Lung (tissue), 12 donors: Measurements from ENCODE around the gene NTSR2. TPM values are rescaled to one million over a fixed set of nuclear protein-coding genes. Genes with fewer than 3 reads are reported as not detected.
A peak's percentile ranks its signal among the peaks of the same experiment; 100 is the strongest.

Experiments used
- ATAC-seq: fragments of 200-7000 bp; cut with Tn5 transposase; one replicate; pipeline ENCODE4 v1.9.1; 2020; ENCODE audit warnings: moderate number of reproducible peaks; ENCODE audit not compliant: insufficient read depth, low FRiP score
- DNase-seq, 3 donors: peaks; one replicate each; pipeline ENCODE4 v3.0.0-alpha.2; 2013 to 2017
- H3K27ac ChIP-seq, 2 donors: one replicate each; pipeline ENCODE4 v1.5.1; 2013; ENCODE audit warnings: mild to moderate bottlenecking in 2 of 2, moderate library complexity in 2 of 2, control low read depth in 1 of 2, inconsistent platforms in 1 of 2, low read depth in 1 of 2, low read length in 1 of 2
- H3K27me3 ChIP-seq, 3 donors: one replicate each; pipeline ENCODE4 v1.5.1; 2013; ENCODE audit warnings: low read length in 2 of 3; ENCODE audit not compliant: control insufficient read depth in 3 of 3, insufficient read depth in 3 of 3
- H3K36me3 ChIP-seq, 4 donors: one replicate each; pipeline ENCODE4 v1.5.1; 2013; ENCODE audit warnings: low read length in 4 of 4, mild to moderate bottlenecking in 1 of 4, moderate library complexity in 1 of 4; ENCODE audit not compliant: control insufficient read depth in 4 of 4, insufficient read depth in 4 of 4
- H3K4me1 ChIP-seq, 5 donors: one replicate each; pipeline ENCODE4 v1.5.1; 2013; ENCODE audit warnings: low read length in 5 of 5, mild to moderate bottlenecking in 2 of 5, moderate library complexity in 1 of 5; ENCODE audit not compliant: control insufficient read depth in 5 of 5, insufficient read depth in 5 of 5
- H3K4me3 ChIP-seq: one replicate; pipeline ENCODE4 v1.5.1; 2013; ENCODE audit warnings: mild to moderate bottlenecking, control low read depth, moderate library complexity
- H3K9ac ChIP-seq, 2 donors: one replicate each; pipeline ENCODE4 v1.5.1; 2013; ENCODE audit warnings: low read length in 2 of 2, control low read depth in 1 of 2; ENCODE audit not compliant: insufficient read depth in 1 of 2
- H3K9me3 ChIP-seq, 4 donors: one replicate each; pipeline ENCODE4 v1.5.1; 2013; ENCODE audit warnings: low read length in 3 of 4, mild to moderate bottlenecking in 1 of 4, moderate library complexity in 1 of 4; ENCODE audit not compliant: control insufficient read depth in 4 of 4, insufficient read depth in 3 of 4
- WGBS, 2 donors: extraction: QIAGEN DNeasy Blood & Tissue Kit; methylation state at CpG; one replicate each; pipeline ENCODE4 v1.1.7; 2013; 5-methylcytosine and 5-hydroxymethylcytosine counted together
- polyA plus RNA-seq, 2 donors: library from polyadenylated mRNA; stranded (reverse); fragments of 200-250 nt; gene quantifications; one replicate each; pipeline ENCODE4 v1.2.1, GENCODE V29; 2013
- total RNA-seq, 2 donors: library from RNA; depleted of rRNA in 1 of 2; stranded (reverse); fragments of >200 nt in 1 of 2; gene quantifications; one replicate each; pipeline ENCODE4 v1.2.1, GENCODE V29; 2014 to 2021
- TF ChIP-seq, protein P1 (sequence below): IDR thresholded peaks from 2 replicates; pipeline ENCODE4 v1.5.1; 2012; ENCODE audit warnings: mild to moderate bottlenecking; ENCODE audit errors: control extremely low read depth, extremely low read depth
- donor health status: control.
- donor health status: control.
- donor health status: Bipolar disorder and iron deficiency.
- donor health status: healthy.
- donor health status: DM: yes; HTN: yes; CAD: no.

Gene NTSR2
- total and polyA plus RNA-seq, 4 donors: not detected

GRCh38 chr2:11665510-11666362, 4.3 kb downstream of the NTSR2 start:
- no peaks in the 10 kb centered on the region for H3K36me3 ChIP-seq
- H3K27ac ChIP-seq: no peak overlapping the region
- H3K27me3 ChIP-seq: peaks cover 0 to 3% (median 0%) of the 10 kb centered on the region in 3 donors
- no peak for ATAC-seq
- H3K4me3 ChIP-seq: no peak overlapping the region
- H3K4me1 ChIP-seq: peaks cover 0 to 7% (median 3%) of the 10 kb centered on the region in 5 donors
- DNase-seq: no peak
- H3K9me3 ChIP-seq: peaks cover 0 to 10% (median 0%) of the 10 kb centered on the region in 4 donors
- H3K9ac ChIP-seq: no peak overlapping the region
- WGBS, 2 donors: 75 to 78% methylated on average over 10 of the region's 10 CpGs
- TF ChIP-seq, protein P1, sequence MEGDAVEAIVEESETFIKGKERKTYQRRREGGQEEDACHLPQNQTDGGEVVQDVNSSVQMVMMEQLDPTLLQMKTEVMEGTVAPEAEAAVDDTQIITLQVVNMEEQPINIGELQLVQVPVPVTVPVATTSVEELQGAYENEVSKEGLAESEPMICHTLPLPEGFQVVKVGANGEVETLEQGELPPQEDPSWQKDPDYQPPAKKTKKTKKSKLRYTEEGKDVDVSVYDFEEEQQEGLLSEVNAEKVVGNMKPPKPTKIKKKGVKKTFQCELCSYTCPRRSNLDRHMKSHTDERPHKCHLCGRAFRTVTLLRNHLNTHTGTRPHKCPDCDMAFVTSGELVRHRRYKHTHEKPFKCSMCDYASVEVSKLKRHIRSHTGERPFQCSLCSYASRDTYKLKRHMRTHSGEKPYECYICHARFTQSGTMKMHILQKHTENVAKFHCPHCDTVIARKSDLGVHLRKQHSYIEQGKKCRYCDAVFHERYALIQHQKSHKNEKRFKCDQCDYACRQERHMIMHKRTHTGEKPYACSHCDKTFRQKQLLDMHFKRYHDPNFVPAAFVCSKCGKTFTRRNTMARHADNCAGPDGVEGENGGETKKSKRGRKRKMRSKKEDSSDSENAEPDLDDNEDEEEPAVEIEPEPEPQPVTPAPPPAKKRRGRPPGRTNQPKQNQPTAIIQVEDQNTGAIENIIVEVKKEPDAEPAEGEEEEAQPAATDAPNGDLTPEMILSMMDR: no peak

DNA sequence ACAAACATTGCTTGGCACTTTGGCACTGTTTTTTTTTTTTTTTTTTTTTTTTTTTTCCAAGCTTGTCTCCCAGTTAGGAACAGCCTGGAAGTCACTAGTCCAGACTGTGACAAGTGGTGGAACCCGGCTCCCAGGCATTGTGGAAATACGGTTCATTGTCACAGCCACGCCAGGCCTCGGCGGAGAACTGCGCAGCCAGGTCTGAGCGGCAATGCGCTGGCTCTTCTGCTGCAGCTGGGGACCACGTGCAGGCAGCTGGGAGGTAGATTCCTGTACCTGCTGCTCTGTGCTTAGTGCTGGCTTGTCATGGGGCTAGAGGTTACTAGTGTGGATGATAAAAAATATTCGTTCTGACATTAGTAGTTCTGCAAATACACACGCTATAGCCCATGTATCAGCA, 5.0 kb downstream of the NTSR2 start:
- Histone ChIP-seq H3K27ac (no peak overlapping the region), H3K9ac (no peak overlapping the region), H3K4me3 (no peak overlapping the region), H3K36me3 (no peaks in the 10 kb centered on the region), H3K4me1 (peaks cover 0 to 6% (median 2%) of the 10 kb centered on the region in 5 donors), H3K27me3 (peaks cover 0 to 3% (median 0%) of the 10 kb centered on the region in 3 donors), H3K9me3 (peaks cover 0 to 10% (median 0%) of the 10 kb centered on the region in 4 donors)
- DNase-seq (no peak), ATAC-seq (no peak)
- TF ChIP-seq, protein P1: no peak
- WGBS, 2 donors: 88 to 92% methylated on average over 11 of the region's 11 CpGs

DNA sequence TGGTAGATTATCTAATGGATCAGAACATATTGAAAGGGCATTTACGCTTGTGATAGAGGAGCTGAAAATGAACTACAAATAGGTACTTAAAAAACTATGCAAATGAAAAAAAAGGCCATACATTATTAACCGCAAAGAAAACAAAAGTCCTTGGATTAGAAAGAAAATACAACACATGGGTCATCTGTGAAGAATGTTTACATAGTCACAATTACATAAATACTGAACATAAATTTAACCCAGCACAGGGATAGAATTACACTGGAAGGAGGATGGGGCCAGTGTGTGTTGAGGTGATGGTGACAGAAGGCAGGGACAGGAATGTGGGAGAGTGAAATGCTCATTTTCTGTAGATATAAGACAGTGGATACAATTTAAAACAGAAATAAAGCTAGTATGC, 6.6 kb downstream of the NTSR2 start:
- 72 to 91% methylated on average over 2 of the region's 2 CpGs for whole genome bisulfite sequencing, 2 donors
- Histone ChIP-seq H3K4me3 (no peak overlapping the region), H3K9me3 (peaks cover 0 to 10% (median 0%) of the 10 kb centered on the region in 4 donors), H3K9ac (no peak overlapping the region), H3K27ac (no peak overlapping the region), H3K4me1 (no peaks in the 10 kb centered on the region), H3K27me3 (peaks cover 0 to 6% (median 0%) of the 10 kb centered on the region in 3 donors), H3K36me3 (no peaks in the 10 kb centered on the region)
- DNase-seq: peak in 2 of 3 donors; percentile 14 to 26
- TF ChIP-seq, protein P1: no peak
- no peak for ATAC-seq
